ENCODE data around the gene ELOVL7. TPM values are rescaled to one million over a fixed set of nuclear protein-coding genes. Genes with fewer than 3 reads are reported as not detected.
"Not testable (repeated sequence)": the region's sequence is repeated elsewhere in the genome, so short reads cannot be mapped to it uniquely, and the experiment has no call there.

The ELOVL7 gene
- total and polyA plus RNA-seq, 10 donors: 0.43 to 8.1 (median 2.1) TPM

GRCh38 chr5:60797482-60798153 lies 46.5 kb downstream of the ELOVL7 start:
- no peak for DNase-seq
- H3K4me3 ChIP-seq: no peak overlapping the region
- no peaks in the 10 kb centered on the region for H3K27me3 ChIP-seq (replicated peaks in 1 of 7)
- WGBS, 5 donors: 47 to 82% (median 63%) methylated on average over 6 of the region's 6 CpGs
- no peak overlapping the region for H3K27ac ChIP-seq
- no peak for TF ChIP-seq POLR2AphosphoS5 (IDR thresholded peaks at IDR 0.05)
- TF ChIP-seq CTCF (IDR thresholded peaks at IDR 0.05 in 8 of 11, conservative IDR thresholded peaks at IDR 0.05 in 3 of 11): no peak
- no peak for TF ChIP-seq POLR2A (IDR thresholded peaks at IDR 0.05)
- no peaks in the 10 kb centered on the region for H3K4me1 ChIP-seq
- H3K9me3 ChIP-seq: no peaks in the 10 kb centered on the region
- intact Hi-C loops (cut with DNase I; ENCODE audit: low total_unique reads): no loop called here
- no peaks in the 10 kb centered on the region for H3K36me3 ChIP-seq

- 89 to 96% (median 94%) methylated on average over 18 of the region's 18 CpGs for WGBS, 5 donors
- H3K9me3 ChIP-seq; H3K36me3 ChIP-seq; H3K4me1 ChIP-seq; H3K4me3 ChIP-seq; H3K27ac ChIP-seq; intact Hi-C loops (cut with DNase I; ENCODE audit: low total_unique reads); DNase-seq; H3K27me3 ChIP-seq (replicated peaks in 1 of 7): not testable (repeated sequence)
These were observed 48.6 kb downstream of the ELOVL7 start for GRCh38 chr5:60795424-60795950.

GRCh38 chr5:60794691-60795090 lies 49.4 kb downstream of the ELOVL7 start:
- Histone ChIP-seq H3K27ac (no peak overlapping the region), H3K4me1 (no peaks in the 10 kb centered on the region), H3K9me3 (no peaks in the 10 kb centered on the region), H3K27me3 (replicated peaks in 1 of 7) (no peaks in the 10 kb centered on the region), H3K4me3 (no peak overlapping the region), H3K36me3 (no peaks in the 10 kb centered on the region)
- no peak for DNase-seq
- TF ChIP-seq CTCF (IDR thresholded peaks at IDR 0.05 in 8 of 11, conservative IDR thresholded peaks at IDR 0.05 in 3 of 11) (no peak), POLR2A (IDR thresholded peaks at IDR 0.05) (no peak), POLR2AphosphoS5 (IDR thresholded peaks at IDR 0.05) (no peak)
- WGBS, 5 donors: 83 to 96% (median 93%) methylated on average over 2 of the region's 2 CpGs
- intact Hi-C loops (cut with DNase I; ENCODE audit: low total_unique reads): no loop called here

- WGBS, 5 donors: 76 to 90% (median 85%) methylated on average over 2 of the region's 2 CpGs
- H3K36me3 ChIP-seq: no peaks in the 10 kb centered on the region
- H3K27ac ChIP-seq: no peak overlapping the region
- no peaks in the 10 kb centered on the region for H3K4me1 ChIP-seq
- no peak overlapping the region for H3K4me3 ChIP-seq
- no peaks in the 10 kb centered on the region for H3K27me3 ChIP-seq (replicated peaks in 1 of 7)
- H3K9me3 ChIP-seq: no peaks in the 10 kb centered on the region
- intact Hi-C loops (cut with DNase I; ENCODE audit: low total_unique reads): no loop called here
- DNase-seq: no peak
- TF ChIP-seq POLR2AphosphoS5 (IDR thresholded peaks at IDR 0.05) (no peak), CTCF (IDR thresholded peaks at IDR 0.05 in 8 of 11, conservative IDR thresholded peaks at IDR 0.05 in 3 of 11) (no peak), POLR2A (IDR thresholded peaks at IDR 0.05) (no peak)
These were observed 51.6 kb downstream of the ELOVL7 start for GRCh38 chr5:60792438-60792837.
